ENCODE results near the gene SYT6.

- no peak for TF ChIP-seq CTCF (conservative IDR thresholded peaks at IDR 0.05)
- TF ChIP-seq ZFX (IDR thresholded peaks at IDR 0.05), result no peak
Observed at GRCh38 chr1:114167226-114167625, 13.6 kb upstream of the SYT6 start.
